ENCODE results near the gene CEP290.

GRCh38 chr12:88052686-88053085 is 89.2 kb downstream of the CEP290 start:
- TF ChIP-seq ZNF184 (tag by site-specific recombination; IDR thresholded peaks at IDR 0.05) (no peak), ZEB2 (tag by site-specific recombination; IDR thresholded peaks at IDR 0.05) (no peak), ZNF121 (tag by site-specific recombination; IDR thresholded peaks at IDR 0.05) (no peak), ZNF391 (tag by site-specific recombination; IDR thresholded peaks at IDR 0.05; ENCODE audit: borderline replicate concordance, low read depth) (no peak), HIC1 (tag by site-specific recombination; IDR thresholded peaks at IDR 0.05) (no peak), ZNF510 (tag by site-specific recombination; IDR thresholded peaks at IDR 0.05; ENCODE audit: insufficient replicate concordance) (no peak), OSR2 (tag by site-specific recombination; IDR thresholded peaks at IDR 0.05) (no peak), TCF7L2 (IDR thresholded peaks at IDR 0.05; ENCODE audit: borderline replicate concordance, low read depth, low read length) (no peak)

Measured in HEK293 (cell line).